HEK293T (cell line): ENCODE measurements around the gene PTX4.

Experiments used
- BHLHE40 ChIP-seq: fragments of 450-650 bp; IDR thresholded peaks from 2 replicates; pipeline ENCODE4 v1.6.1; 2016; ENCODE audit warnings: mild to moderate bottlenecking, moderate library complexity, borderline replicate concordance
- FOXM1 ChIP-seq: fragments of 450-650 bp; IDR thresholded peaks from 2 replicates; pipeline ENCODE4 v1.6.1; 2017; ENCODE audit warnings: mild to moderate bottlenecking, borderline replicate concordance
- NFRKB ChIP-seq: fragments of 450-650 bp; IDR thresholded peaks from 2 replicates; pipeline ENCODE4 v1.6.1; 2016; ENCODE audit warnings: mild to moderate bottlenecking, moderate library complexity
- SP1 ChIP-seq: fragments of 450-650 bp; IDR thresholded peaks from 2 replicates; pipeline ENCODE4 v1.6.1; 2017
- TARDBP ChIP-seq: fragments of 450-650 bp; IDR thresholded peaks from 2 replicates; pipeline ENCODE4 v1.6.1; 2016
- ZNF384 ChIP-seq: fragments of 450-650 bp; IDR thresholded peaks from 2 replicates; pipeline ENCODE4 v1.6.1; 2016

- TF ChIP-seq BHLHE40 (no peak), ZNF384 (no peak), FOXM1 (no peak), SP1 (no peak), TARDBP (no peak), NFRKB (no peak)
Measured at GRCh38 chr16:1441391-1441829, 47.3 kb downstream of the PTX4 start.
